ENCODE measurements around the gene UBAC2. TPM values are rescaled to one million over a fixed set of nuclear protein-coding genes. Genes with fewer than 3 reads are reported as not detected.

UBAC2 gene
- total and polyA plus RNA-seq, 2 of the 4 experiments (the other 2 are of a cell fraction), result 20.8 to 36.3 TPM

DNA sequence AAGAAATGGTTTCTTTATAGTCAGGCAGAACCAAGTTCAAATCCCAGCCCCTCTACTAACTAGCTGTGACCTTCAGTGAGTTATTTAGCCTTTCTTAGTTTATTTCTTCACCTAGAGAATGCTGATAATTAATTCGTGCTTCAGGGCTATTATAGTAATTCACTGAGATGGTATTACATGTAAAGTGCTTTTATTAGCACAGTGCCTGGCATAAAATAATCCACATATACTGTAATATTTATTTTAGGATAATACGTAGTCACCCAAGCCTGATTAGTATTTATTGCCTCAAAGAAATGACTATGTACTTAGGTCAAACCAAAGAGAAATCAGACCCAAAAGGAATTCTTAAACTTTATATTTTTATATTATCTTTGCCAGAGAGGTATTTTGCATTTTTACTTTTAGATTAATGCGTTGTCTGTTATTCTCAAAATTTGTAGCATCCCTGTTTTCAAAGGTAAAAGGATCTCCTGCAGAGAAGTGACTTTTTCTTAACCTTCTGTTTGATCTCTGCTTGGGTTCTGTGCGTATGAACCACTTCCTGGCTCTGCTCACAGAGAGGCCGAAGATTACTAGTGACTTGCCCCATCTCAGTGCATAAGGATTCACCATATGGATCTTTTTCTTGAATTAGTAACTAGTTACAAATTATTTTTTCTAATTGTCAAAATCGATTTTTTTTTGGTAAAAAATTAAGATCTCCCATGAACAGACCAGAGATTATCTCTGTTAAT, 19.7 kb downstream of the UBAC2 start:
- Histone ChIP-seq H2BK15ac (ENCODE audit: low read depth, low read length) (no peak overlapping the region), H4K91ac (ENCODE audit: insufficient read depth, low read depth, low read length) (no peak overlapping the region), H3K4me2 (ENCODE audit: low read depth, low read length) (no peak overlapping the region), H2AFZ (replicated peaks; ENCODE audit: low read length, poor library complexity) (no peak overlapping the region), H4K20me1 (ENCODE audit: insufficient read depth, low read length) (peaks cover 46% of the 10 kb centered on the region), H3K4me1 (ENCODE audit: control insufficient read depth, insufficient read depth, low read length) (peaks cover 6% of the 10 kb centered on the region; the same call in 1 of the 2 replicates), H3K4me3 (ENCODE audit: insufficient read depth, low read depth, low read length) (no peak overlapping the region), H3K27ac (ENCODE audit: insufficient read depth, low read length) (no peak overlapping the region), H4K5ac (ENCODE audit: low read depth, low read length) (no peak overlapping the region), H2AK5ac (ENCODE audit: low read depth, low read length) (no peak overlapping the region), H3K56ac (ENCODE audit: extremely low read depth, insufficient read depth, low read length) (no peak overlapping the region), H4K8ac (ENCODE audit: low read depth in 2 of 2, low read length in 2 of 2) (no peak overlapping the region), H3K18ac (ENCODE audit: low read depth, low read length) (no peak overlapping the region), H2BK20ac (ENCODE audit: low read depth, low read length) (no peak overlapping the region), H3K9me3 (ENCODE audit: control insufficient read depth, insufficient read depth, low read length) (no peaks in the 10 kb centered on the region), H3K9me1 (ENCODE audit: insufficient read depth, low read length) (peaks cover 6% of the 10 kb centered on the region; the same call in 1 of the 2 replicates), H3K4ac (ENCODE audit: low read depth, low read length) (no peak overlapping the region), H3K9ac (ENCODE audit: low read depth, low read length) (no peak overlapping the region), H2AK9ac (replicated peaks; ENCODE audit: low read depth, low read length, poor library complexity) (no peak overlapping the region), H3K23ac (ENCODE audit: low read depth, low read length) (no peak overlapping the region), H2BK120ac (ENCODE audit: low read depth, low read length) (no peak overlapping the region), H3K36me3 (ENCODE audit: control insufficient read depth, insufficient read depth, low read length) (peaks cover 3% of the 10 kb centered on the region; the same call in 1 of the 2 replicates), H2BK5ac (ENCODE audit: low read depth, low read length, poor library complexity, severe bottlenecking) (no peak overlapping the region), H3K27me3 (ENCODE audit: control insufficient read depth, insufficient read depth, low read length) (no peaks in the 10 kb centered on the region), H3K79me1 (ENCODE audit: low read depth in 1 of 2, low read length in 2 of 2) (peaks cover 37 to 60% of the 10 kb centered on the region in 2 experiments), H3K14ac (replicated peaks; ENCODE audit: low read depth, low read length) (no peak overlapping the region)
- ChIA-PET POLR2A (ENCODE audit: unreplicated experiment) (no interaction called here), CTCF (no interaction called here)
- no CpG with 5 or more reads among the region's 6 CpGs for WGBS, 2 experiments (ENCODE audit: extremely low coverage in 2 of 2, insufficient read length in 1 of 2)
- no peak for ATAC-seq (ENCODE audit: low read depth)
- intact Hi-C loops (cut with micrococcal nuclease) (no loop called here), dilution Hi-C loops (cut with HindIII; ENCODE audit: low sequenced_read_pairs, unreplicated experiment) (no loop called here), in situ Hi-C loops (cut with MboI; ENCODE audit: low sequenced_read_pairs) (no loop called here)
- BruUV-seq (replicated peaks), result no TSS peak
- no peak for DNase-seq
- TF ChIP-seq NFE2L2 (IDR thresholded peaks at IDR 0.05; ENCODE audit: low read depth, low read length) (no peak), FOS (IDR thresholded peaks at IDR 0.05; ENCODE audit: low read depth, low read length) (no peak), BHLHE40 (IDR thresholded peaks at IDR 0.05; ENCODE audit: low read depth, low read length) (no peak), SMC3 (IDR thresholded peaks at IDR 0.05; ENCODE audit: low read depth, low read length) (no peak), CHD1 (IDR thresholded peaks at IDR 0.05; ENCODE audit: low read depth, low read length) (no peak), MAZ (IDR thresholded peaks at IDR 0.05; ENCODE audit: borderline replicate concordance, low read depth, low read length) (no peak), CEBPB (IDR thresholded peaks at IDR 0.05; ENCODE audit: low read depth, low read length) (no peak)
- TF ChIP-seq, protein P1, sequence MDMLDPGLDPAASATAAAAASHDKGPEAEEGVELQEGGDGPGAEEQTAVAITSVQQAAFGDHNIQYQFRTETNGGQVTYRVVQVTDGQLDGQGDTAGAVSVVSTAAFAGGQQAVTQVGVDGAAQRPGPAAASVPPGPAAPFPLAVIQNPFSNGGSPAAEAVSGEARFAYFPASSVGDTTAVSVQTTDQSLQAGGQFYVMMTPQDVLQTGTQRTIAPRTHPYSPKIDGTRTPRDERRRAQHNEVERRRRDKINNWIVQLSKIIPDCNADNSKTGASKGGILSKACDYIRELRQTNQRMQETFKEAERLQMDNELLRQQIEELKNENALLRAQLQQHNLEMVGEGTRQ (IDR thresholded peaks at IDR 0.05; ENCODE audit: low read depth, low read length), result no peak
- TF ChIP-seq, protein P2, sequence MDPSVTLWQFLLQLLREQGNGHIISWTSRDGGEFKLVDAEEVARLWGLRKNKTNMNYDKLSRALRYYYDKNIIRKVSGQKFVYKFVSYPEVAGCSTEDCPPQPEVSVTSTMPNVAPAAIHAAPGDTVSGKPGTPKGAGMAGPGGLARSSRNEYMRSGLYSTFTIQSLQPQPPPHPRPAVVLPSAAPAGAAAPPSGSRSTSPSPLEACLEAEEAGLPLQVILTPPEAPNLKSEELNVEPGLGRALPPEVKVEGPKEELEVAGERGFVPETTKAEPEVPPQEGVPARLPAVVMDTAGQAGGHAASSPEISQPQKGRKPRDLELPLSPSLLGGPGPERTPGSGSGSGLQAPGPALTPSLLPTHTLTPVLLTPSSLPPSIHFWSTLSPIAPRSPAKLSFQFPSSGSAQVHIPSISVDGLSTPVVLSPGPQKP (IDR thresholded peaks at IDR 0.05; ENCODE audit: borderline replicate concordance, low read depth, low read length), result no peak
- TF ChIP-seq, protein P3, sequence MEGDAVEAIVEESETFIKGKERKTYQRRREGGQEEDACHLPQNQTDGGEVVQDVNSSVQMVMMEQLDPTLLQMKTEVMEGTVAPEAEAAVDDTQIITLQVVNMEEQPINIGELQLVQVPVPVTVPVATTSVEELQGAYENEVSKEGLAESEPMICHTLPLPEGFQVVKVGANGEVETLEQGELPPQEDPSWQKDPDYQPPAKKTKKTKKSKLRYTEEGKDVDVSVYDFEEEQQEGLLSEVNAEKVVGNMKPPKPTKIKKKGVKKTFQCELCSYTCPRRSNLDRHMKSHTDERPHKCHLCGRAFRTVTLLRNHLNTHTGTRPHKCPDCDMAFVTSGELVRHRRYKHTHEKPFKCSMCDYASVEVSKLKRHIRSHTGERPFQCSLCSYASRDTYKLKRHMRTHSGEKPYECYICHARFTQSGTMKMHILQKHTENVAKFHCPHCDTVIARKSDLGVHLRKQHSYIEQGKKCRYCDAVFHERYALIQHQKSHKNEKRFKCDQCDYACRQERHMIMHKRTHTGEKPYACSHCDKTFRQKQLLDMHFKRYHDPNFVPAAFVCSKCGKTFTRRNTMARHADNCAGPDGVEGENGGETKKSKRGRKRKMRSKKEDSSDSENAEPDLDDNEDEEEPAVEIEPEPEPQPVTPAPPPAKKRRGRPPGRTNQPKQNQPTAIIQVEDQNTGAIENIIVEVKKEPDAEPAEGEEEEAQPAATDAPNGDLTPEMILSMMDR (conservative IDR thresholded peaks at IDR 0.05; ENCODE audit: low read depth, low read length), result no peak

All from IMR-90 (cell line).